Measurements from ENCODE around the gene PEX14. TPM values are rescaled to one million over a fixed set of nuclear protein-coding genes. Genes with fewer than 3 reads are reported as not detected.

Gene PEX14
- polyA plus RNA-seq, 1 donor from 2014 or later, result 13.5 TPM

Small RNA genes lying within 50 kb of the gene (small RNA-seq; reads per million reads assigned to genes)
- 0 to 0.08 (median 0.03) reads per million in 3 experiments for gene RN7SL614P

Other genes starting within 250 kb of the PEX14 start
- 108 and 113 TPM in 2 replicates for gene PGD, start 75.9 kb upstream of the PEX14 start, polyA plus RNA-seq
- gene CENPS, start 44.5 kb upstream of the PEX14 start, polyA plus RNA-seq, result 16.5 and 27.8 TPM in 2 replicates
- 0.46 and 0.81 TPM in 2 replicates for gene CORT, start 24.9 kb upstream of the PEX14 start, polyA plus RNA-seq
- 32.2 and 32.7 TPM in 2 replicates for gene DFFA, start 2.4 kb upstream of the PEX14 start, polyA plus RNA-seq